Adrenal gland (tissue), 12 donors: ENCODE measurements around the gene SLC6A13. TPM values are rescaled to one million over a fixed set of nuclear protein-coding genes. Genes with fewer than 3 reads are reported as not detected.

ENCODE experiments used
- DNase-seq, 7 donors: peaks; one replicate each; pipeline ENCODE4 v3.0.0-alpha.2; 2019 to 2020
- H3K27ac ChIP-seq, 5 donors: fragments of 200-600 bp; sonication (generic) in 4 of 5; 1 replicate in 3 of 5; 2 replicates in 2 of 5; pipeline versions ENCODE4 v1.5.1 to v1.8.0; 2016 to 2020; ENCODE audit warnings: mild to moderate bottlenecking in 1 of 5
- H3K27me3 ChIP-seq: fragments of 200-600 bp; 2 replicates; pipeline ENCODE4 v1.8.0; 2021
- H3K36me3 ChIP-seq, 2 donors: fragments of 200-600 bp; replicated peaks in 1 of 2; 1 replicate in 1 of 2; 2 replicates in 1 of 2; pipeline versions ENCODE4 v1.5.1 to v1.8.0; 2018 to 2022
- H3K4me1 ChIP-seq, 2 donors: fragments of 200-600 bp; replicated peaks in 1 of 2; 1 replicate in 1 of 2; 2 replicates in 1 of 2; pipeline versions ENCODE4 v1.5.1 to v1.8.0; 2018 to 2021
- H3K4me3 ChIP-seq, 4 donors: fragments of 200-600 bp; sonication (generic) in 3 of 4; one replicate each; pipeline ENCODE4 v1.5.1; 2016 to 2018
- H3K9me3 ChIP-seq, 3 donors: fragments of 200-600 bp; sonication (generic) in 1 of 3; replicated peaks in 1 of 3; 1 replicate in 2 of 3; 2 replicates in 1 of 3; pipeline versions ENCODE4 v1.5.1 to v1.8.0; 2016 to 2021
- CTCF ChIP-seq, 6 experiments: fragments of 450-650 bp in 4 of 6; fragments of 200-600 bp in 2 of 6; sonication (generic) in 1 of 6; IDR thresholded peaks; 1 replicate in 5 of 6; 2 replicates in 1 of 6; pipeline versions ENCODE4 v1.5.1 to v1.8.0; 2016 to 2021; ENCODE audit warnings: antibody characterized with exemption in 6 of 6, mild to moderate bottlenecking in 2 of 6, moderate library complexity in 1 of 6
- POLR2A ChIP-seq, 2 donors: fragments of 450-650 bp; IDR thresholded peaks; one replicate each; pipeline ENCODE4 v1.6.1; 2017; ENCODE audit warnings: antibody characterized with exemption in 2 of 2, mild to moderate bottlenecking in 2 of 2, moderate library complexity in 1 of 2
- whole genome bisulfite sequencing, 4 donors: extraction: QIAGEN DNeasy Blood & Tissue Kit in 2 of 4; methylation state at CpG; one replicate each; pipeline versions ENCODE4 v1.1.5 to v1.1.7; 2013 to 2017; 5-methylcytosine and 5-hydroxymethylcytosine counted together
- intact Hi-C, 2 donors: fragments of 100-400 bp; cut with DNase I; formaldehyde crosslinking; loops; one replicate each; pipeline versions ENCODE4 v1.14.1 to v1.15.0; 2022 to 2023
- polyA plus RNA-seq, 3 donors: library from polyadenylated mRNA; stranded (reverse); fragments of 200-250 nt in 2 of 3; fragments of 350-450 nt in 1 of 3; fragmentation: Illumina TruSeq in 1 of 3; extraction: RNeasy Lipid Tissue Mini Kit (QIAGEN cat#74804) in 1 of 3; gene quantifications; one replicate each; pipeline ENCODE4 v1.2.3, GENCODE V29; 2013 to 2014
- total RNA-seq, 9 donors: library from RNA; depleted of rRNA in 4 of 9; stranded (reverse); fragments of >200 nt in 4 of 9; fragments of 120-200 nt in 1 of 9; fragmentation: NEBNext Ultra II Directional in 1 of 9; extraction: Animal tissue kit (Norgen Biotek cat#: 25700) in 1 of 9; gene quantifications; one replicate each; pipeline versions ENCODE4 v1.1.0 to v1.2.4, GENCODE V29; 2013 to 2023
- donor health status: healthy with polysubstance abuse.
- donor health status: Bipolar disorder and iron deficiency.
- donor health status: DM: yes; HTN: yes; CAD: no.
- donor health status: DM: no; HTN: no; CAD: no.
- donor health status: DM: no; HTN: no; CAD: no.
- donor health status: DM: yes; HTN: yes; CAD: no.

The SLC6A13 gene
- total and polyA plus RNA-seq, 12 donors: 0.22 to 1.0 (median 0.64) TPM; not detected in 6

GRCh38 chr12:203462-204260, 59.0 kb downstream of the SLC6A13 start:
- Histone ChIP-seq H3K4me1 (peaks cover 0 to 5% of the 10 kb centered on the region in 2 donors), H3K36me3 (no peaks in the 10 kb centered on the region), H3K27me3 (peaks cover 13% of the 10 kb centered on the region), H3K27ac (no peak overlapping the region), H3K9me3 (no peaks in the 10 kb centered on the region), H3K4me3 (peak overlapping the region in 2 of 4 donors; percentile 22 to 56)
- 17 to 50% (median 29%) methylated on average over 2 to 84 of the region's 84 CpGs for WGBS, 4 donors
- intact Hi-C loops: no loop called here
- TF ChIP-seq POLR2A (IDR thresholded peaks at IDR 0.05) (no peak), CTCF (IDR thresholded peaks at IDR 0.05) (no peak)
- peak in 2 of 7 donors; percentile 20 to 33 for DNase-seq

DNA sequence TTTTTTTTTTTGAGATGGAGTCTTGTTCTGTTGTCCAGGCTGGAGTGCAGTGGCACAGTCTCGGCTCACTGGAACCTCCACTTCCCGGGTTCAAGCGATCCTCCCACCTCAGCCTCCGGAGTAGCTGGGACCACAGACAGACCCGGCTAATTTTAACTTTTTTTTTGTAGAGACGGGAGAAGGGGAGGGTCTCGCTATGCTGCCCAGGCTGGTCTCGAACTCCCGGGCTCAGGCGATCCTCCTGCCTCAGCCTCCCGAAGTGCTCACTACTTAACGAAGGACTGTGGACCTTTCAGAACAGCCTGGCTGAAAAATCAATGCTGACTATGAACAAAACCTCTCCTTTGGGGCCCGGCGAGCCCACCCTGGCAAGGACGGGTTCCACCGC, 59.6 kb downstream of the SLC6A13 start:
- Histone ChIP-seq H3K36me3 (no peaks in the 10 kb centered on the region), H3K27me3 (peaks cover 13% of the 10 kb centered on the region), H3K4me3 (peak overlapping the region in 2 of 4 donors; percentile 22 to 56), H3K9me3 (no peaks in the 10 kb centered on the region), H3K27ac (no peak overlapping the region), H3K4me1 (peaks cover 0 to 5% of the 10 kb centered on the region in 2 donors)
- 64 to 78% (median 70%) methylated on average over 12 to 16 of the region's 16 CpGs for WGBS, 4 donors
- no peak for TF ChIP-seq CTCF (IDR thresholded peaks at IDR 0.05)
- no peak for TF ChIP-seq POLR2A (IDR thresholded peaks at IDR 0.05)
- intact Hi-C loops: no loop called here
- no peak for DNase-seq

DNA sequence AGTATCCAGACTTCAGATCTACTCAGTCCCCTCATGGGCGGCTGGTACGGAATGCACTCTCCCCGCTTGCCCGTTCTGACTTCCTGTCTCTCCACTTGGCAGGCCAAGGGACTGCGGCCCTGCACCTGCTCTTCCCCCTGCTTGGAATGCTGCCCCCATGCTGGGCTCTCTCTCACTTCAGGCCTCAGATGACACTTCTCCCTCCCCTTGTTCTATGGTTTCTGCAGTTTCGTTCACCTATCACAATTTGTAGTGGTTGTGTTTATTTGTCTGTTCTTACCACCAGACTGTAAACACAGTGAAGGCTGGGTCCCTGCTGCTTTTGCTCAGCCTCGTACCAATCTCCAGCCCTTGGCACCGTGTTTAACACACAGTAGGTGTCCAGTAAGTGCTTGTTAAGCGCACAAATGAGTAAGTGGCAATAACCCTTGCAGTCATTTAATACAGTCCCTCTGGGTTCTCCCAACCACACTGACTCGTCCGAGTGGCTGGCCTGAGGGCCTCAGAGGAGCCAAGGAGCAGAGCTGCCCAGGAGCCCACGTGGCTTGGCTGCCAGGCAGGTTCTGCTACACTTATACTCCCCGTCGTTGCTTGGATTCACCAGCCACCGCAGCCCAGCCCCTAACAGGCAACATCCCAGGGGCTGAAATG, 60.4 kb downstream of the SLC6A13 start:
- WGBS, 4 donors: 69 to 77% (median 76%) methylated on average over 14 to 15 of the region's 15 CpGs
- Histone ChIP-seq H3K27me3 (peaks cover 13% of the 10 kb centered on the region), H3K4me3 (no peak overlapping the region), H3K27ac (no peak overlapping the region), H3K36me3 (no peaks in the 10 kb centered on the region), H3K9me3 (no peaks in the 10 kb centered on the region), H3K4me1 (peaks cover 0 to 5% of the 10 kb centered on the region in 2 donors)
- TF ChIP-seq CTCF (IDR thresholded peaks at IDR 0.05) (no peak), POLR2A (IDR thresholded peaks at IDR 0.05) (no peak)
- DNase-seq: no peak
- intact Hi-C loops: no loop called here

GRCh38 chr12:201361-201760, 61.3 kb downstream of the SLC6A13 start:
- TF ChIP-seq POLR2A (IDR thresholded peaks at IDR 0.05) (no peak), CTCF (IDR thresholded peaks at IDR 0.05) (no peak)
- Histone ChIP-seq H3K9me3 (no peaks in the 10 kb centered on the region), H3K4me1 (peaks cover 0 to 5% of the 10 kb centered on the region in 2 donors), H3K27ac (no peak overlapping the region), H3K4me3 (no peak overlapping the region), H3K27me3 (peaks cover 7% of the 10 kb centered on the region), H3K36me3 (no peaks in the 10 kb centered on the region)
- WGBS, 4 donors: 73 to 88% (median 82%) methylated on average over 8 of the region's 8 CpGs
- intact Hi-C loops: no loop called here
- no peak for DNase-seq
